Esophagus (tissue), 2 donors: ENCODE results near the gene NHLRC4. TPM values are rescaled to one million over a fixed set of nuclear protein-coding genes. Genes with fewer than 3 reads are reported as not detected.

ENCODE experiments used
- H3K27ac ChIP-seq, 2 donors: one replicate each; pipeline ENCODE4 v1.5.1; 2013; ENCODE audit warnings: low read depth in 2 of 2, mild to moderate bottlenecking in 2 of 2, inconsistent platforms in 1 of 2, low read length in 1 of 2, moderate library complexity in 1 of 2
- H3K27me3 ChIP-seq, 2 donors: one replicate each; pipeline ENCODE4 v1.6.1; 2013; ENCODE audit warnings: low read length in 2 of 2, control low read depth in 1 of 2, mild to moderate bottlenecking in 1 of 2; ENCODE audit not compliant: insufficient read depth in 2 of 2, control insufficient read depth in 1 of 2
- H3K36me3 ChIP-seq, 2 donors: one replicate each; pipeline ENCODE4 v1.6.1; 2013; ENCODE audit warnings: low read length in 1 of 2; ENCODE audit not compliant: control insufficient read depth in 2 of 2, insufficient read depth in 2 of 2
- H3K4me1 ChIP-seq, 2 donors: one replicate each; pipeline ENCODE4 v1.6.1; 2013; ENCODE audit warnings: low read length in 1 of 2; ENCODE audit not compliant: control insufficient read depth in 2 of 2, insufficient read depth in 2 of 2
- H3K4me3 ChIP-seq, 2 donors: one replicate each; pipeline ENCODE4 v1.5.1; 2013; ENCODE audit warnings: low read length in 2 of 2, mild to moderate bottlenecking in 2 of 2, low read depth in 1 of 2, moderate library complexity in 1 of 2
- H3K9me3 ChIP-seq, 2 donors: one replicate each; pipeline ENCODE4 v1.6.1; 2013; ENCODE audit warnings: mild to moderate bottlenecking in 2 of 2, low read depth in 1 of 2, low read length in 1 of 2, moderate library complexity in 1 of 2; ENCODE audit not compliant: control insufficient read depth in 2 of 2, insufficient read depth in 1 of 2
- WGBS, 2 donors: extraction: QIAGEN DNeasy Blood & Tissue Kit; methylation state at CpG; one replicate each; pipeline ENCODE4 v1.1.7; 2013; 5-methylcytosine and 5-hydroxymethylcytosine counted together
- polyA plus RNA-seq, 2 donors: library from polyadenylated mRNA; stranded (reverse); fragments of 200-250 nt; gene quantifications; one replicate each; pipeline ENCODE4 v1.2.3, GENCODE V29; 2013
- donor health status: healthy with polysubstance abuse.
- donor health status: Bipolar disorder and iron deficiency.

NHLRC4 gene
- polyA plus RNA-seq, 2 donors, result 0.11 to 0.16 TPM

DNA sequence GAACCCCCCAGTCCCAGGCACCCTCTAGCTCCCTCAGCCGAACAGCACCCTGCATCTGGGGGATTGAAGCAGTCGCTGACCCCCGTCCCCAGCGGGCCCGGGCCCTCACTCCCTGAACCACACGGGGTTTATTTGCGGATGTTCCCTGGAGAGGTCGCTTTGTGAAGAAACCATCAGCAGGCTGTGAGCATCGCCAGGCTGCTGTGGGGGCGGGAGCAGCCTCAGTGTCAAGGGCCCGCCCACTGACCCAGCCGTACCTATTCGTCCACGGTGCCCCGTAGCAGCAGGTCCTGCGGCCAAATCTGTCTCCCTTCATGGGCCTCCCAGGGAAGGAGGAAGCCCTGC lies 16.6 kb downstream of the NHLRC4 start:
- no peaks in the 10 kb centered on the region for H3K9me3 ChIP-seq
- no peaks in the 10 kb centered on the region for H3K36me3 ChIP-seq
- H3K4me1 ChIP-seq, result peaks cover 0 to 12% of the 10 kb centered on the region in 2 donors
- no peak overlapping the region for H3K4me3 ChIP-seq
- 60% methylated on average over 16 of the region's 16 CpGs for WGBS, 2 donors
- H3K27ac ChIP-seq, result no peak overlapping the region
- no peaks in the 10 kb centered on the region for H3K27me3 ChIP-seq

DNA sequence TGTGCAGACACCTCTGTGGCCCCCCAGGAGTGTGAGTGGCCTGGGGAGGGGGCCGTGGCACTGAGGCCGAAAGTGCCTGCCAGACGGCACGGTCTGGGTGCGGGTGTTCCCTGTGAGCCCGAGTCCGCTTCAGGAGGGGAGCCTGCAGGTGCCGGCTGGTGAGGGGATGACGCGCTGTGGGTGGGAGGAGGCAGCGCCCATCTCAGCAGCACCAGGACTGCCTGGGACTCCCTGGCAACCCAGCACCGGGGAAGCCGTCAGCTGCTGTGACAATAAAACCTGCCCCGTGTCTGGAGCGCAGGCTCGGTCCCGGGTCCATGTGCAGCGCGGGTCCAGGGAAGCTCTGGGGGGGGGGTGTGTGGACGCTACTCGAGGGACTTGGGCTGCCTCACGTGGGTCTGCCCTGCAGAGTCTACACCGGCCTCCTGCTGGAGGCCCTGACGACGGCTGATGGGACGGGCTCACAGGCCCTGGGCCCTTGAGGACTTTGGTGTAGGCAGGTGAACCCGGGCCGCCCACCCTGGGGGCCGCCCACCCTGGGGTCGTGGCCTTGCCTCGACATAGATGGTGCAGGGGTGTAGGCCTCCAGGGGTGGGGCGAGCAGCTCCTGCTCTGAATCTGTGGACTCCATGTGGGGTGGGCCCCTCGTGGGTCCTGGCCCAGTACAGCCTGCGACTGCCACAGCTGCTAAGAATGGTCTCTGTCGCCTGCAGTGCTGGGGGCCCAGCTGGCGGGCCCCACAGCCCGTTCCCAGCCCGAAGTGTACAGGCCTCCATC lies 17.2 kb downstream of the NHLRC4 start:
- Histone ChIP-seq H3K27ac (no peak overlapping the region), H3K4me1 (peaks cover 0 to 11% of the 10 kb centered on the region in 2 donors), H3K4me3 (no peak overlapping the region), H3K27me3 (no peaks in the 10 kb centered on the region), H3K36me3 (no peaks in the 10 kb centered on the region), H3K9me3 (no peaks in the 10 kb centered on the region)
- 48 to 59% methylated on average over 33 to 38 of the region's 38 CpGs for WGBS, 2 donors

DNA sequence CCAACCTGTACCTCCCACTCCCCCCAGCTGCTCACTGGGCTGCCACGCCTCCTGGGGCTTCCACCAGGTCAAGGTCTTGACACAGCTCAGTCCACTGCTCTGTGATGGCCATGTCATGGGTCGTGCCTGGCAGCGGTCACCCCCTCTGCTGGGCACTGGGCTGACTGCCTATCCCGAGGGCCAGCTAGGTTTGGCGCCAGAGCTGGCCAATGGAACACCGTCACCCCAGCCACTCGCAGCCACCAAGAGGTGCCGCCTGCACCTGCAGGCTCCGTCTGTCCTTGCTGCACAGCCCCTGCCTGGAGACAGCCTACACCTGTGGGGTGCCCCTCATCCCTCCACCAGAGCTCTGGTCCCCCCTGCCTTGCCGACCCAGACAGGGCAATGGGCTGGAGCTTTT lies 18.5 kb downstream of the NHLRC4 start:
- 19 to 20% methylated on average over 10 of the region's 10 CpGs for WGBS, 2 donors

DNA sequence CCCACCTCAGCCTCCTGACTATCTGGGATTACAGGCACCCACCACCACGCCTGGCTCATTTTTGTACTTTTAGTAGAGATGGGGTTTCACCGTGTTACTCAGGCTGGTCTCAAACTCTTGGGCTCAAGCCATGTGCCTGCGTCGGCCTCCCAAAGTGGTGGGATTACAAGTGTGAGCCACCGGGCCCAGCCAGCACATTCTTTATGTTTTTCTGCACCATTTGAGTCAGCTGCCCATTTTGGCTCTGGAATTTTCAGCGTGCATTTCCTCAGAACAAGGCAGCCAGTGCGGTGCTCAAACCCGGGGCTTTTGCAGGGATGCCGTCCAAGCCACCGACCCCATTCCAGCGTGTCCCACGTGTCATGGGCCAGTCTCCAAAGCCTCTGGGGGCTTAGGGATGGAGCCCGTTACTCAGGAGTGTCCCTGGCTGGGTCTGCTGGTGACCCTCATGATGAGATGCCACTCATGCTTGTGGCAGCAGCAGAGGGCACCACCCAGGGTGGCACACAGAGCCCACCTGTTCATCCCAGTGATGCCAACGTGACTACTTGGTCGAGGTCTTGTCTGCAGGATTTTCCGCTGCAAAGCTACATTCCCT lies 19.3 kb downstream of the NHLRC4 start:
- no peak overlapping the region for H3K27ac ChIP-seq
- no peaks in the 10 kb centered on the region for H3K9me3 ChIP-seq
- peaks cover 0 to 16% of the 10 kb centered on the region in 2 donors for H3K4me1 ChIP-seq
- 30 to 36% methylated on average over 16 of the region's 16 CpGs for WGBS, 2 donors
- H3K4me3 ChIP-seq, result no peak overlapping the region
- H3K27me3 ChIP-seq, result no peaks in the 10 kb centered on the region
- H3K36me3 ChIP-seq, result no peaks in the 10 kb centered on the region

More for the DNA sequence above, 18.5 kb downstream of the NHLRC4 start:
- H3K27ac ChIP-seq, result no peak overlapping the region
- H3K9me3 ChIP-seq, result no peaks in the 10 kb centered on the region
- no peaks in the 10 kb centered on the region for H3K27me3 ChIP-seq
- H3K4me3 ChIP-seq, result no peak overlapping the region
- H3K36me3 ChIP-seq, result no peaks in the 10 kb centered on the region
- peaks cover 0 to 9% of the 10 kb centered on the region in 2 donors for H3K4me1 ChIP-seq

DNA sequence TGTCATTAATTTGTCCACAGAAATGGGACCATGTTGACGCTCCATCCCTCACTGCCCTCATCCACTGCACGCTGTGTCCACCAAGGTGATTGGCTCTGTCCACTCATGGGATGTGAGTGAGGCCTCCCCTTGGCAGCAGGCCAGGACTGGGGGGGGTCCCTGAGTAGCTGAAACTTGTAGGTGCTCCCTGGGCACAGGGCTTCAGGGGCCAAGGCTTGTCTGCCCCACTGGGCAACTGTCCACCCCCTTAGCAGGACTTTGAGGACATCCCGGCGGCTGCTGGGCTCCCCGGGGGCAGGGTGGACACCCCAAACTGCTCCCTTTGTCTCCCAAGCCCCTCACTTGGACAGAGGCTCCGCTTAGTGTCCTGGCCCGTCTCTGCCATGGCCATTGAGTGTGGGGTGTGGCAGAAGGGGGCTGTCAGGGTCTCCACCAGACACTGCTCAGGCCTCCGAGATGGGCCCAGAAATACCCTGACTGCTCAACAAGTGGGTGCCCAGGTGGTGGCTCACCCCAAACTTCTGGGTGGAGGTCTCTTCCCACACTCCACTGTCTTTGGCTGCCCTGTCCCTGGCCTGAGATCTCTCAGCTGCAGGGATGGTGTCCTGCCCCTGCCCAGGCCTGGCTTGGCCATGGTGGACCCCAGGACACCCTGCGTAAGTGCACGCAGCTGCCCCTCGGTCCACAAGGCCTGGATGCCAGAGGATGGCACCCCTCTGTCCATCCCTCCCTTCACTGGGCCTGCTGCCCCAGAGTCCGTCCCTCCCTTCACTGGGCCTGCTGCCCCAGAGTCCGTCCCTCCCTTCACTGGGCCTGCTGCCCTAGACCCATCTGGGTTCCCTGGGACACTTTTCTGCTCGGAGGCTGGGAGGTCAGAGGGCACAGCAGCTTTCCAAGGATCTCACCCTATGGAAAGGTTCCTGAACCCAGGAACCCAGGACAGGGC lies 20.1 kb downstream of the NHLRC4 start:
- Histone ChIP-seq H3K4me1 (peaks cover 0 to 21% of the 10 kb centered on the region in 2 donors), H3K4me3 (no peak overlapping the region), H3K27me3 (no peaks in the 10 kb centered on the region), H3K27ac (no peak overlapping the region), H3K36me3 (no peaks in the 10 kb centered on the region), H3K9me3 (no peaks in the 10 kb centered on the region)
- 61 to 71% methylated on average over 14 of the region's 14 CpGs for WGBS, 2 donors

DNA sequence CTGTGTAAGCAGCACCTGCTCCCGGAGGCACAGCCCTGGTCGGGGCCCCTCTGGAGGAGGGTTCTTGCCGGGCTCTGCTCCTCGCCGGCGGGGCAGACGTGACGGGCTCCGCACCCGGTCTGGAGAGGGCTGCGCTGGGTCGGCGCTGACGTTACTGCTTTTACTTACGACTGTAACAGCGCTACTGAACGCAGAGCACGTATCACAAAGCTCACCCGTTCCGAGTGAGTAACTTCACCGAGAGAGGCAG lies 21.8 kb downstream of the NHLRC4 start:
- H3K4me1 ChIP-seq, result peaks cover 5 to 34% of the 10 kb centered on the region in 2 donors
- WGBS, 2 donors, result 0 to 1% methylated on average over 21 of the region's 21 CpGs

DNA sequence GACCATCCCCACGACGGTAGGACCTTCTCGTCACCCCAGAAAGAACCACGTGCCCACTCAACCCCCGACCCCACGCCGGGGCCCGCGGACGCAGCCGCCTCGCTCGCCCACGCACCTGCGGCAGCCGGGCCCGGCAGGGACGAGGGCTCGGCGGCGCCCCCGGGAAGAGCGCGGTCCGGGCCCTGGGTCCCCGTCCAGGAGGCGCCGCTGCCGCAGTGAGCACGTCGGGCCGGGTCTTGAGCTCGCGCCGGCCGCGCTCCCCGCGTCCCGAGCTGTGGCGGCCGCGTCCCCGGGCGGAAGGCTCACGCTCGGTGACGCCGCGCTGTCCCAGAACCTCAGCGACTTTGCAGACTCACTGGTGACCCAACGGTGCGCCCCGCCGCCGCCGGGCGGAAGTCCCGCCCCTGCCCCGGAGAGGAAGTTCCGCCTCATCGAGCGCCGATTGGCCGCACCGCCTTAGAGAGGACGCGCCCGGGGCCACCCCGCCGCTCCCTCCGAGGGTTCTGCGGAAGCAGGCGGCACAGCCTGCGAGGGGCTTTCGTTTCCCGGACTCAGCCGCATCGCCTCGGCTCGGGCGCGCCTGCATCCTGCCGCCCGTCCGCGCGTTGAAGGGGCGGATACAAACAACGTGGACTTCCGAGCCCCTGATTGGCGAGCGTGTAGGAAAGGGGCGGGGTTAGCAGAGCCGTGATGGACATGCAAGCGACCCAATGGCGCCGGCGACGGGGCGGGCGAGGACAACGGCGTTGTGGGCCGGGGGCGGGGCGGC lies 22.3 kb downstream of the NHLRC4 start:
- 0 to 1% methylated on average over 95 to 107 of the region's 107 CpGs for WGBS, 2 donors
- H3K4me1 ChIP-seq, result peaks cover 5 to 38% of the 10 kb centered on the region in 2 donors
- no peaks in the 10 kb centered on the region for H3K27me3 ChIP-seq
- peak overlapping the region; percentile 98 to 99 for H3K27ac ChIP-seq
- no peaks in the 10 kb centered on the region for H3K36me3 ChIP-seq
- H3K9me3 ChIP-seq, result no peaks in the 10 kb centered on the region
- peak overlapping the region; percentile 74 to 79 for H3K4me3 ChIP-seq

More for the DNA sequence above, 21.8 kb downstream of the NHLRC4 start:
- no peaks in the 10 kb centered on the region for H3K36me3 ChIP-seq
- H3K4me3 ChIP-seq, result peak overlapping the region; percentile 74 to 79
- no peaks in the 10 kb centered on the region for H3K9me3 ChIP-seq
- peak overlapping the region; percentile 98 to 99 for H3K27ac ChIP-seq
- no peaks in the 10 kb centered on the region for H3K27me3 ChIP-seq

DNA sequence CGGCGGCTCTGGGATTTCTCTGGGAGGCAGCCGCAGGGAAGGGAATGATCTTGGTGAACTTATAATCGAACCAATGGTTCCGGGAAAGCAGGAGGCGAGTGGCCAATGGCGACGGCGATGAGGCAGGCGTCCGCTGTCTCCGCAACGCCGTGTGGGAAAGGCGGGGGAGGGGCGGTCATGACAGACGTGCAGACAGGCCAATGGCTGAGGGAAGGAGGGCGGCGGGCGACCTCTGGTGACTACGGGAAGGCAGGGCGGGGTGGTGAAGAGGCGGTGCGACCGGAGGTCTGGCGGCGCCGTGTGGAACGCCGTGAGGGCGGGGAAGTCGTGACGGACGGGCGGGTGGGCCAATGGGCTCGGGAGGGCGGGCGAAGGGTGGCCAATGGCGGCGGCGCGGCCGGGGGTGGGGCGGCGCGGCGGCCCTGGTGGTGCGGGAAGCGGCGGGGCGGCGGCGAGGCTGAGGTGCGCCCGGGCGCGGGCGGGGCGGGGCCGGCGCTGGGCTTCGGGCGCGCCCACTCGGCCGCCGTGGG lies 22.9 kb downstream of the NHLRC4 start, which contains the start of gene RAB40C:
Gene RAB40C (plus strand): TSS at position 409 of the 530 bp plus-strand sequence. CDS start 226 bp downstream, outside the sequence.
- Histone ChIP-seq H3K4me1 (peaks cover 5 to 44% of the 10 kb centered on the region in 2 donors), H3K4me3 (peak within 1 kb of the TSS; percentile 74 to 94), H3K9me3 (no peaks in the 10 kb centered on the region), H3K27ac (peak within 1 kb of the TSS; percentile 98 to 99), H3K27me3 (no peaks in the 10 kb centered on the region), H3K36me3 (no peaks in the 10 kb centered on the region)
- WGBS, 2 donors, result 0 to 1% methylated on average over 34 to 67 of the region's 67 CpGs
